HG03025 (cell line): ENCODE measurements around the gene PPP5C.
"Not testable (repeated sequence)": the region's sequence is repeated elsewhere in the genome, so short reads cannot be mapped to it uniquely, and the experiment has no call there.

Source experiments
- ATAC-seq: cut with Tn5 transposase; IDR thresholded peaks from one replicate; pipeline ENCODE4 v1.9.1; 2021; ENCODE audit warnings: mild to moderate bottlenecking, moderate library complexity; ENCODE audit not compliant: unreplicated experiment, low FRiP score

PPP5C gene

DNA sequence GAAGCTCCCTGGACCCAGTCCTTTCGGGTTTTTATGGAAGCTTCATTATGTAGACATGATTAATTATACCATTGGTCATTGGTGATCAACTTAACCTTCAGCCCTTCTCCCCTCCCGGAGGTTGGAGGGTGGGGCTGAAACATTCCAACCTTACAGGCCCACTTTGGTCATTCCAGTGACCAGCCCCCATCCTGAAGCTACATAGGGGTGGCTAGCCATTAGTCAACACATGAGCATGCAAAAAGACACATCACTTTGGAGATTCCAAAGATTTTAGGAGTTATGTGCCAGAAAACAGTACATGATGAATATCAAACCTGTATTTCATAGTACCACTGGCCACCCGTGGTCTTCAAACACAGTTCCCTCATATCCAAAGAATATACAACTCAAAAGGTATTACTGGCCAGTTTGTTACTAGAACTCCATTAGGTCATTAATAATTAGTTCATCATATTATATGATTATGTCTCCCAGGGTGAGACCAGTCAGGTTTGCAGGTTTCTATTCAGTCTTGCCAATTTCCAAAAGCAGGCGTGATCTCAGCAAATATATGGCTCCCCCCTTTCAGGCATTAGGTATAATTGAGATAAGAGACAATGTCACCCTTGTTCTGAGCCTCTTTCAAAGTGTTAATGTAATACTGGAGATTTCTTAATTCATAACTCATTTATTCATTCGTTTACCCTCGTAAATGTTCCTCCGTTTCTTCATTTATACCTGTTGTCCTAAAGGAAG is 11.1 kb downstream of the PPP5C start:
- ATAC-seq: no peak

DNA sequence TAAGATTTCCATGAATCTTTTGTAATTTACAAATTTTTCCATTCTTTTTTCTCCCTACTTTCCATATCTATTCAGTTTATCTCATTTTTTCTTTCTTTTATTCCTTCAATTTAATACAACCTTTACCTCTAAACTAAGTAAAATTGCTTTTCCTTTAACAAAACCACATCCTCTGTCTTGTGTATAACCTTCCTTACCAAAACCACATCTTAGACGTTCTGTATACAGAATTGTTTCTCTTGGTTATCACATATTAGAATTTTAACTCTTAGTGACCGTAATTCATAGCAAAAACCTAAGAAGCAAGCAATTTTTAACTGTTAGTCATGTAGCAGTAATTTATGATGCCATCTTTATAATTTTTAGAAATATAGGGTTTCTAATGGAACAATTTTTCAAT is 15.0 kb downstream of the PPP5C start:
- ATAC-seq: no peak

DNA sequence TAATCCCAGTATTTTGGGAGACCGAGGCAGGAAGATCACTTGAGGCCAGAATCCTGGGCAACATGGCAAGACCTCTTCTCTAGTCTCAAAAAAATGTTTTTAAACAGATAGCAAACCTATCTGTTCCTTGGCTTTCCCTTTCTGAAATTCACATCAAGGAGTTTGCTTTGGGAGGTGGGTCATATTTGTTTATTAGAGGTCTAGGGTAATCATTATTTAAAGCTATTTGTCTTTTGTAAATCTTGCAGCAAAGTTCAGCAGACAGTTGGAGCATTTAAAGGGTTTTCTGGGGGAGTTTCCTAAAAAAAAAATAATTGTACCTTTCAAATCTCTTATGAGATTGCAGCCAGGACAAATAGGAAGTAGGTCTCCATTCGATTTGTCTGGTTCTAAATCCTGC is 17.5 kb downstream of the PPP5C start:
- no peak for ATAC-seq

DNA sequence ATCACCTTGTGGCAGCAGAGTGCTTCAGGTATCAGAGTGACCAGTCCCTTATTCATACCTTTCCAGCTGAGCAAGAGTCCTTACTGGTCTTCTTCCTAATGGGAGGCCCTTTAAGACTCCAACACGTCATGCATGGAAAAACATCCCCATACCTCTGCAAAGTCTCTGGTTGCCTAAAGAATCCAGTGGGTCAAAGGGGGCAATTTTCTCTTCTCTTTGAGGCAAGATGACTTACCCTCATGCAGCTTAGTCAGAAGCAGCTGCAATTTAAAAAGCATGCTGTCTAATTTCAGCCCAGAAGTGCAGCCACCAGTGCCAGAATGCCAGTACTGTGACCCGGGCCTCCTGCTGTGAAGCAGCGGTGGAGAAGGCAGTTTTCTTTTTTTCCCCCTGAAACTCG is 18.7 kb downstream of the PPP5C start:
- no peak for ATAC-seq

DNA sequence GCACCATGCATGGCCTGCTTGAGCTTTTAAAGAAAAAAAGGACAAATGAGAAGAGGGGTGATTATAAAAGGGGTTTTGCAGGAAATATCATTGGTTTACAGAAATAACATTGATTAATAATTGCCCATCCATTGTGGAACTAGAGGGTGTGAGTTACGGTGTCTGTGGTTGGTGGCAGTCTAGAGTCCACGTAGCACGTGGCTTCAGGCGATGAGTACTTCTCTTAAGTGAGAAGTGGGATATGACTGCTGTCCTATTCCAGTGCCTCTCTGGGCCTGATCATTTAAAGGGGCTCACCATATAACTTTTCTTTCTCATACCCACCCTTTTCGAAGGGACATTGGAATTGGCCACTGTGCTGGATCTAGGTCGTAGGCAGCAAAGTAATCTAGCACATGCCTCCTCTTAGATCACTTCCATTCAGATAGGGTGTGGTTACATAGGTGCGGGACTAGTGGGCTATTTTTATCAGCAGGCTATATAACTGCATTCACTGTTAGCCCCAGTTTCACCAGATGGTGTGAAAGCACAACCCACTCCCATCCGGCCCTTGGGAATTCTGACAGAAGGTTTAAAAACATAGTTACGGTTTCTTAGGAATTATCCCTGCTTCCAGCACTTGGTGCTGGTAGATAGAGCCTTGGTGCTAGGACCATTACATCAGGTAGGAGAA is 19.9 kb downstream of the PPP5C start:
- ATAC-seq: no peak

DNA sequence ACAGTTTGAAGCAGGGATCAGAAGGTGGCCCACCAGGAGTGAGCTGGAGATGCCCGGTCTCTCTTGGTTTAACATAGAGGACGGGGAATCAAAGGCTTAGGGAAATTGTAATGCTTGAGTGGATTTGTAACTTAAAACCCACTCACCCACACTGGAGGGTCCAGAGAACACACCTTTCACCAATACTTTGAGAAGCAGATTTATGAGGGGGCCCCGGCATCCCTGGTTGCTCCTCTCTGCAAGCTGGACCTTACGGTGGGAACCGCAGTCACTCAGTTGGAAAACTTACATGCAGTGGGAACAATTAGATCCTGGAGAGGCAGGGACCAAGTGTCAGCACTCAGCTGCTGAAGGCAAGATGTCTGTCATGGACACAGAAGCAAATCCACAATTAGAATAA is 20.5 kb downstream of the PPP5C start:
- no peak for ATAC-seq

DNA sequence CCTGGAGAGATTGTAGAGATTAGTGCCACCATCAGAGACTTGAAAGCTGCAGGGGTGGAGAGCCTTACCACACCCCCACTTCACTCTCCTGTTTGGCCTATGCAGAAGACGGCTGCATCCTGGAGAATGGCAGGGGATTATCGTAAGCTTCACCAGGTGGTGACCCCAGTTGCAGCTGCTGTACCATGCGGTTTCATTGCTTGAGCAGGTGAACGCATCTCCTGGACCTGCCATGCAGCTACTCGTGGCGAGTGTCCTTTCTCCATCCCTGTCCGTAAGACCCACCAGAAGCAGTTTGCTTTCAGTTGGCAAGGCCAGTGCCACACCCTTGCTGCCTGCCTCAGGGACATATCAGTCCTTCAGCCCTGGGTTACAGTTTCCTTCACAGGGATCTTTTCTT is 21.2 kb downstream of the PPP5C start:
- ATAC-seq: no peak

DNA sequence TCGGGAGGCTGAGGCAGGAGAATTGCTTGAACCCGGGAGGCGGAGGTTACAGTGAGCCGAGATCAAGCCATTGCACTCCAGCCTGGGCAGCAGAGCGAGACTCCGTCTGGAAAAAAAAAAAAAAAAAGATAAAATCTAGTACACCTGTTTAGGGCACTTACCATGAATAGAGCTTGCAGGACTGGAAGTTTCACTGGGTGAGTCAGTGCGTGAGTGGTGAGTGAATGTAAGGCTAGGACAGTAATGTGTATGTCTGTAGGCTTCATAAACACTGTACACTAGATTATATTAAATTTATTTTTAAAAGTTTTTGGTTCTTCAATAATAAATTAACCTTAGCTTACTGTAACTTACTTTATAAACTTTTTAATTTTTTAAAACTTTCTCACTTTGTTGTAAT is 22.9 kb downstream of the PPP5C start:
- ATAC-seq: no peak

DNA sequence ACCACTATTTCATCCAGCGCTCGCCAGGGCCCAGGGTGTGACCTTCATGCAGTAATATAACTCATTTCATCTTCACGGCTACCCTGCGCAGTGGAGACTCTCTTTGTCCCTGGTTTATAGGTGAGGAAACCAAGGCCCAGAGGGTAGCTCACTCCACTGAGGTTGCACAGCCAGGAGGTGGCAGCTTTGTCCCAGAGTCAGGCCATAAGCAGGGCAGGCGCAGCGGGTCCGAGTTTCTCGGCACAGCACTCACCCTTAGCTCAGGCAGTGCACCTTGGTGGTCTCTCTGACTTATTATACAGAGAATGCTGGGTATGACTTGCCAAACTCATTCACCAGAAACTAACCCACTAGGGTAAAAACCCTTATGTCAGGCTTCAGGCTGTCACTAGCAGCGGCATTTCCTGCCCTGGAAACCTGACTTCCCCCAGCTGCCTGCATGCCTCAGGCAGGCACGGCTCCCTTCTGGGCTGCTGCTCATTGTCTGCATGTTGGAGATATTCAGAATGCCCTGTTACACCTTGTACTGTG is 24.5 kb downstream of the PPP5C start:
- ATAC-seq: no peak

DNA sequence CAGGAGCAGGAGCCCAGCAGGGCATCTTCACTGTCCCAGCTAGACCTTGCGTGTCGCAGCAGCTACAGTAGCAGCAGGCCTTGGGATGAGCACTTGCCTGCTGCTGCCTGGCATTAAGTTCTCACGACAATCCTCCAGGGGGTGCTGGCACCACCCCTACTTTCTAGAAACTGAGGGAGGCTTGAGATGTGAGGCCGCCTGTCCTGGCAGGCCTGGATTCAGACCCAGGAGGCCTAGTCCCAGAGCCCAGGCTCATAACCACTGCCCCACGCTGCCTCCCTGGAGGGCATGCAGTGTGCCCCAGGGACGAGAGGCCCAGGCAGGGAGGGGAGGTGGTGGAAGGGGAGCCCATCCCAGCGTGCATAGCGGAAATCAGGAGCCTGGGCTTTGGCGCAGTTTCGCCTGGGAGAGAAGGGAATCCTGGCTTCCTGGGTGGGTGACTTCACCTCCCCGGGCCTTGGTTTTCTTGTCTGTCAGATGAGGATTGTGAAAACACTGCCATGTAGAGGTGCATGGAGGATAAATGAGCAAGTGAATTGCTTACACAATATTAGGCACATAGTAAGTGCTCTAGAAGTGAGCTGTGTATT is 26.1 kb downstream of the PPP5C start:
- ATAC-seq: no peak

DNA sequence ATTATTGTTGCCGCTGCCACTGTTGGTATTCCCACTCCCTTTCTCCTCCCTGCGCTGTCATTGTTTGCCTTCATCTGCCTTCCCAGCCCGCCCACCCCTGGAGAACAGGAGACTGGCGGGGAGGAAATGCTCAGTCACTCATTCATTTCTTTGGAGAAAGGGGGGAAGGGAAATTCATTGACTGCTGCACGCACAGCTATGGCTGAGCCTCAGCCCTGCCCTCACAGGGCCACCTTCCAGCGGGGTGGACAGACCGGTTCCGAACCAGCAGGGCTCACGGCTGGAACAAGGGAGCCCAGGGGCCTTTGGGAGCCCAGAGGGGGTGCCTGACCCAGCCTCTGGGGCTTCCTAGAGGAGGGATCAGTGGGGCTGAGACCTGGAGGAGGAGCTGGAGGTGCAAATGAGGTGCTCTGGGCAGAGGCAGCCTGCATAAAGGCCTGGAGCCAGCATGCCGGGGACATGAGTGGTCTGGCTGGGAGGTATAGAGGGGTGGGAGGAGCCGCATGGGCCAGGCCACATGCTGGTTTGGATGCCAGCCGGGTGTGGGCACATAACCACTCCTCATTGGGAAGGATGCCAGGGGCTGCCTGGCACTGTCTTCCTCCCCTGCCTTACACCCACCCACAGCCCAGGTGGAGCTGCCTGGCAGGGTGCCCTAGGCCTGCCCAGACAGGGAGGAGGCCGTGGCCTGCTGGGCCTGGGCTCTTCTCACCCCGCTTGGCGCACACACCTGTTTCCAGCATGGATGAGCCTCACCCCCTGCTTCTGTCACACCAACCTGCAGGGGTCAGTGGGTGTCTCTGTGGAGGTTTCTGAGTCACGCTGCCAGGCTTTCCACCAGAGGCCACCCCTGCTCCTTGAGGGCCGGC is 26.8 kb downstream of the PPP5C start:
- ATAC-seq: no peak

DNA sequence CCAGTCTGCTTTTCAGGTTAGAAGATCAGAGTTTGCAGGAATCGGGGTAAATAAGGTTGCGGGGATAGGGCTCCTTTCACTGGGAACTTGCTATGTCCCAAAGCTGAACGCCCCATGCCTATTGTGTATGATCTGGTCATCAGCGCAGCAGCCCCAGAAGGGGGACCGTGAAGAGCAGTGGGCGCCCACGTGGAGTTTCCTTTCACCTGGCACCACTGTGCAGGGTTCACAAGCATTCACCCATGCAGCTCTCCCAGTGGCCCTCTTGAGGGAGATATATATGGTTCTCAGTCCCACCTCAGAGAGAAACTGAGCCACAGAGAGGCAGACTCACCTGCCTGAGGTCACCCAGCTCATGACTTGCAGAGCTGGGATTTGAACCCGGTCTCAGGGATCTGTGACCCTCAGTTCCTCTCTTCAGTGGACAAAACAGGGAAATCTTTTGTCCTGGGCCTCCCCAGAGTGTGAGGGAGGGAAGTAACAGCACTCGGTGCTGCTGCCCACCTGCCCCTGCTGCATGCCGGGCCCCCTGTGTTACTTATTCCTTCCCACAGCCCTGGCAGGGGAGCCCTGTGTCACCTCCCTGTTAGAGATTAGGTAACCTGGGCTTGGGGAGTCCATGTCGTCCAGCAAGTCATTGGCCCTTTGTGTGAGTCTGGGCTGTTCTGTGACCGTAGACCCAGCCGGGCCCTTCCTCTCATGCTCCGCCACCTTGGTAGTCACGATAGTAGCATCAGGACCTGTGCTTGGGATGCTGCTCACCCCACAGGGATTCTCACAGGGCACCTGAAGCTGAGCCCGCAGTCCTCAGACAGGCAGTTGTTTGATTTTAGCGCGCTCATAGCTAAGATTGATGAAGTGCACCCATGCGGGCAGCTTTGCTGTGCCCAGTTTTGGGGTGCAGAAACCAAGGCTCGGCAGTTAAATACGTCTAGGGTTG is 27.9 kb downstream of the PPP5C start:
- ATAC-seq: no peak

DNA sequence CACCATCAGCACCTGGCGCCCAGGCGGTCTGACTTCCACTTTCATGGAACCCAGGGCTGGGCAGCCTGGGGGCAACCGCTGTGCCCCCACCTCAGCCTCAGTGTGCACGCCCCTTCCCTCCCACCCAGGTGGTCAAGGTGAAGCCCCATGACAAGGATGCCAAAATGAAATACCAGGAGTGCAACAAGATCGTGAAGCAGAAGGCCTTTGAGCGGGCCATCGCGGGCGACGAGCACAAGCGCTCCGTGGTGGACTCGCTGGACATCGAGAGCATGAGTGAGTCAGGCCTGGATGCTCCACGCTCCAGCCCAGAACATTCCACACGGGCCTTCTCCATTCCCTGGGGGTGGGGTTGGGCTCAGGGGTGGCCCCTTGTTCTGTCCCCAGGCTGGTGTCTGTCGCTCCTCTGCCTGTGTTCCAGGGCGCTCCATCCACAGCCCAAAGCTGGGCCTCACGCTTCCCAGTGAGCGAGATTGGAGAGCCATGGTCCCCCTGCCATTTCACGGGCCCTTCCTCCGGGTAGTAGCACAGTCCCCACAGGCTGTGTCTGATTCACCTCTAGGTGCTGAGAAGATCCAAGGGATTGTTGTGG is 28.7 kb downstream of the PPP5C start:
- ATAC-seq: not testable (repeated sequence)

DNA sequence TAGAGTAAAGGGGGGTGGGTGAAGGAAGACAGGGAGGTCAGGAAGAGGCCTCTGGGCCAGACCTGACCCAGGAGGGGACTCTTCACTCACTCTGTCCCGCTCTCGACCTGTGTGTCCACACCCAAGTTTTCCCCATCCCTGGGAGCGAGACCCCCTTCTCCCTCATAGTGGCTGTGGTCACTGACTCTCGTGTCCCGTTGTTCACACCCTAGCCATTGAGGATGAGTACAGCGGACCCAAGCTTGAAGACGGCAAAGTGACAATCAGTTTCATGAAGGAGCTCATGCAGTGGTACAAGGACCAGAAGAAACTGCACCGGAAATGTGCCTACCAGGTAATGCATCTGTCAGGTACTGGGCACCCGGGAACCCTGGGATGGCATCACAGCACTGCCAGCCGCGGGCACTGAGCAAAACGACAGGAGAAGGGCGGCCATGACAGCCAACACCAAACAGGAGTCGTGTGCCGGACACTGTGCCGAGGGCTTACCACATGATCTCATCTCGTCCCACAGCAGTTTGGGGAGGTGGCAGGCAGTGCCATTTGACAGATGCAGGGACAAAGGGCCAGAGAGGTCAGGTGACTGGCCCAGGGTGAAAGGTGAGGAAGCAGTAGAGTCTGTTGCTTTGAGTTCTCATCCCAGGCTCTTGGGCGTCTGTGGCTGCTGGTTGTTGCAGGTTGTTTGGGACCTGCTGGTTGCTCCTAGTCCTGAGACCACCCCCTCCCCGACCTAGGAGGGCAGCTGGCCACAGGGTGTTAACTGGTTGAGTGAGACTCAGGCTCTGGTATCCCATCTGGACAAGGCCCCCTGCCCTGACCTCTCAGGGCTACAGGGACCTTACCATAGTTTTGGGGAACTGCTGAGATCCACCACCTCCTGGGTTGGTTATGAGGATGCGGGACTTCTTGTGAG is 29.6 kb downstream of the PPP5C start:
- ATAC-seq: no peak

DNA sequence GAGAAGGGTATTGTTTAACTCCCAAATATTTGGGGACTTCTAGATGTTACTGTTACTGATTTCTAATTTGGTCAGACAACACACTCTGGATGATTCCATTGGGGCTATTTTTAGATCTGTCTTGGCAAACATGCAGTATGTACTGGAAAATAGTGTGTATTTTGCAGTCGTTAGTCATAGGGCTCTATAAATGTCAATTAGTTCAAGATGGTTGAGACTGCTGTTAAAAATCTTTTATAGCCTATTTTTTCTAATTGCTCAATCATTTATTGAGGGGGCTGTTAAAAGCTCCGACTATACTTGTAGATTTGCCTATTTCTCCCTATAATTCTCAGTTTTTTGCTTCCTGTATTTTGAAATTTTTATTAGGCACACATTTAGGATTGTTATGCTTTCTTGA is 31.4 kb downstream of the PPP5C start:
- no peak for ATAC-seq

DNA sequence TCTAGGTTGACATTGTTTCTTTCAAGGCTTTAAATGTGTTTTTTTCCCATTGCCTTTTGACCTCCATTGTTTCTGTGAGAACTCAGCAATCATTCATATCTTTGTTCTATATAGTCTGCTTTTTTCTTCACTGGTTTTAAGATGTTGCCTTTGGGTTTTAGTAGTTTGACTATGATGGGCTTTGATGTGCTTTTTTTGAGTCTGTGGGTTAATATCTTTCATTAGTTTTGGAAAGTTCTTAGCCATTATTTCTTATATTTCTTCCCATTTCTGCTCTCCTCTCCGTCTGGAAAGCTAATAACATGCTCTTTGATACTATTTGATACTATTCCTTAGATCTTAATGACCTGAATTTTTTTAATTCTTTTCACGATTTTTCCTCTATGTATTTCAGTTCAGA is 33.8 kb downstream of the PPP5C start:
- ATAC-seq: no peak

DNA sequence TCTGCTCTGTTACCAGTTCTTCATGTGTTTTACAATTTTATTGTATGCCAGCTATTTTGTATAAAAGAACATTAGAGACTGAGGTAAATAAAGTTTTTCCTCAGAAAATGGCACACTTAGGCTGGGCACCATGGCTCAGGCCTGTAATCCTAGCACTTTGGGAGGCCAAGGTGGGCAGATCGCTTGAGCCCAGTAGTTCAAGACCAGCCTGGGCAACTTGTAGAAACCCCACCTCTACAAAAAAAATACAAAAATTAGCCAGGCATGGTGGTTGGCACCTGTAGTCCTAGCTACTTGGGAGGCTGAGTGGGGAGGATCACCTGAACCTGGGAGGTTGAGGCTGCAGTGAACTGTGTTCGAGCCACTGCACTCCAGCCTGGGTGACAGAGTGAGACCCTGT is 34.5 kb downstream of the PPP5C start:
- no peak for ATAC-seq

DNA sequence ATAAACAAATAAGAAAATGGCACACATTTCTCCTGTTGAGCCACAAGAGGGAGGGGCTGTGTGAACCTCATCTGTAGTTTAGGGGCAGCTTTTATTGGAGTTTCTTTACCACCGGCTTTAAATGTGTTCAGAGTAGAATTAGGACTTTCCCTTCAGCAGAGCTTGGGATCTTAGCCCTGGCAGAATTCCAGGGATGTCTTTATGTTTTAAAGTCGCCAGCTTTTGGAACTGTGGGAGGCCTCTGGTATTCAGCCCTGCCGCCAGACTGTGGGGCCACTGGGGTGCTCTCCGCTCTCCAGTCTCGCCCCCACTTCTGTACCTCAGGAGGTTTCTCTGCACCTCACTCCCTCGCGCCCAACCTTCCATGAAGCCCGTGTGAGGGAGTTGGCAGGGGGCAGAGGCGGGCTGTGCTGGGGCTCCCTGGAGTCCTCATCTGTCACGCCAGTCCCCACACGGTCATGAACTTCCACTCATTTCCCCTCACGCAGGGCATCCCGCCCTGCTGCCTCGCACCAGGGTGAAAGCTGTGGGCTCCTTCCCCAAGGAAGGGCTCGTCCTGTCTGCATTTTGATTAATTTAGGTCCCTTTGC is 35.0 kb downstream of the PPP5C start:
- ATAC-seq: no peak
